SU-DHL-6 (cell line): ENCODE results near the gene ANKRD31.
"Not testable (repeated sequence)": the region's sequence is repeated elsewhere in the genome, so short reads cannot be mapped to it uniquely, and the experiment has no call there.

Experiments
- EZH2phosphoT487 ChIP-seq: fragments of 200-600 bp; sonication (generic), shearing (Covaris generic); conservative IDR thresholded peaks from 2 replicates; pipeline ENCODE4 v1.6.1; 2018; ENCODE audit warnings: mild to moderate bottlenecking, antibody characterized with exemption, low read length, moderate library complexity, mixed read lengths
- TF ChIP-seq, protein P1 (sequence below): fragments of 200-600 bp; sonication (generic); IDR thresholded peaks from one replicate; pipeline ENCODE4 v1.5.1; 2017; ENCODE audit warnings: antibody characterized with exemption, mild to moderate bottlenecking, low read length, moderate library complexity; ENCODE audit not compliant: insufficient read depth, poor library complexity, severe bottlenecking

DNA sequence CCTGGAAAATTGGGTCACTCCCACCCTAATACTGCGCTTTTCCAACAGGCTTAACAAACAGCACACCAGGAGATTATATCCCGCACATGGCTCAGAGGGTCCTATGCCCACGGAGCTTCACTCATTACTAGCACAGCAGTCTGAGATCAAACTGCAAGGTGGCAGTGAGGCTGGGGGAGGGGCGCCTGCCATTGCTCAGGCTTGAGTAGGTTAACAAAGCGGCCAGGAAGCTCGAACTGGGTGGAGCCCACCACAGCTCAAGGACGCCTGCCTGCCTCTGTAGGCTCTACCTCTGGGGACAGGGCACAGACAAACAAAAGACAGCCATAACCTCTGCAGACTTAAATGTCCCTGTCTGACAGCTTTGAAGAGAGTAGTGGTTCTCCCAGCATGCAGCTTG is 60.7 kb downstream of the ANKRD31 start:
- TF ChIP-seq, protein P1, sequence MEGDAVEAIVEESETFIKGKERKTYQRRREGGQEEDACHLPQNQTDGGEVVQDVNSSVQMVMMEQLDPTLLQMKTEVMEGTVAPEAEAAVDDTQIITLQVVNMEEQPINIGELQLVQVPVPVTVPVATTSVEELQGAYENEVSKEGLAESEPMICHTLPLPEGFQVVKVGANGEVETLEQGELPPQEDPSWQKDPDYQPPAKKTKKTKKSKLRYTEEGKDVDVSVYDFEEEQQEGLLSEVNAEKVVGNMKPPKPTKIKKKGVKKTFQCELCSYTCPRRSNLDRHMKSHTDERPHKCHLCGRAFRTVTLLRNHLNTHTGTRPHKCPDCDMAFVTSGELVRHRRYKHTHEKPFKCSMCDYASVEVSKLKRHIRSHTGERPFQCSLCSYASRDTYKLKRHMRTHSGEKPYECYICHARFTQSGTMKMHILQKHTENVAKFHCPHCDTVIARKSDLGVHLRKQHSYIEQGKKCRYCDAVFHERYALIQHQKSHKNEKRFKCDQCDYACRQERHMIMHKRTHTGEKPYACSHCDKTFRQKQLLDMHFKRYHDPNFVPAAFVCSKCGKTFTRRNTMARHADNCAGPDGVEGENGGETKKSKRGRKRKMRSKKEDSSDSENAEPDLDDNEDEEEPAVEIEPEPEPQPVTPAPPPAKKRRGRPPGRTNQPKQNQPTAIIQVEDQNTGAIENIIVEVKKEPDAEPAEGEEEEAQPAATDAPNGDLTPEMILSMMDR, result not testable (repeated sequence)
- not testable (repeated sequence) for TF ChIP-seq EZH2phosphoT487
